Activated T-helper 1 cell treated with Interleukin-2 at 50 U/mL for 16 hours (primary cell): ENCODE measurements around the gene ZDHHC8.

Source experiments
- DNase-seq: peaks from one replicate; pipeline ENCODE4 v3.0.0-alpha.2; 2020; ENCODE audit warnings: low read depth

ZDHHC8 gene

GRCh38 chr22:20095521-20095920 lies 36.1 kb upstream of the ZDHHC8 start:
- no peak for DNase-seq

GRCh38 chr22:20096574-20097420 lies 34.8 kb upstream of the ZDHHC8 start:
- DNase-seq = no peak

GRCh38 chr22:20099099-20099711 lies 32.4 kb upstream of the ZDHHC8 start:
- no peak for DNase-seq

GRCh38 chr22:20101638-20102037 lies 30.0 kb upstream of the ZDHHC8 start:
- no peak for DNase-seq

- no peak for DNase-seq
Observed at GRCh38 chr22:20102203-20102780, 29.3 kb upstream of the ZDHHC8 start.

- no peak for DNase-seq
Observed at GRCh38 chr22:20105456-20106204, 26.0 kb upstream of the ZDHHC8 start.

- no peak for DNase-seq
Observed at GRCh38 chr22:20106205-20106848, 25.3 kb upstream of the ZDHHC8 start.

- DNase-seq = no peak
Observed at GRCh38 chr22:20106849-20107237, 24.8 kb upstream of the ZDHHC8 start.

GRCh38 chr22:20107471-20107901 lies 24.1 kb upstream of the ZDHHC8 start:
- DNase-seq = no peak

- no peak for DNase-seq
Observed at GRCh38 chr22:20107951-20108756, 23.4 kb upstream of the ZDHHC8 start.

GRCh38 chr22:20108757-20109230 lies 22.8 kb upstream of the ZDHHC8 start:
- no peak for DNase-seq

GRCh38 chr22:20109411-20110358 lies 21.9 kb upstream of the ZDHHC8 start:
- DNase-seq = no peak

- DNase-seq = no peak
Observed at GRCh38 chr22:20110359-20110985, 21.1 kb upstream of the ZDHHC8 start.

- DNase-seq = no peak
Observed at GRCh38 chr22:20111045-20111688, 20.4 kb upstream of the ZDHHC8 start.

GRCh38 chr22:20111689-20112622 lies 19.6 kb upstream of the ZDHHC8 start:
- DNase-seq = no peak

GRCh38 chr22:20112623-20113511 lies 18.7 kb upstream of the ZDHHC8 start:
- no peak for DNase-seq
